WTC11 (cell line): ENCODE data around the gene CDC42EP2. TPM values are rescaled to one million over a fixed set of nuclear protein-coding genes. Genes with fewer than 3 reads are reported as not detected.

Source experiments
- ATAC-seq: fragments of 200-7000 bp; cut with Tn5 transposase; 2 replicates; pipeline ENCODE4 v1.10.0; 2021; ENCODE audit warnings: mild to moderate bottlenecking, moderate library complexity
- CTCF ChIA-PET: fragments of 300-600 bp; sonication (Branson Sonifier 250); formaldehyde crosslinking; loops from one replicate; lab custom pipeline; 2021; ENCODE audit warnings: antibody characterized with exemption; lab: Charles Lee
- POLR2A ChIA-PET: fragments of 350-600 bp; sonication (Branson Sonifier 250); formaldehyde crosslinking; loops from one replicate; lab custom pipeline; 2021; ENCODE audit warnings: antibody characterized with exemption; lab: Charles Lee
- DNase-seq: peaks from one replicate; pipeline ENCODE4 v3.0.0; 2021; ENCODE audit warnings: low spot score
- H3K27ac Mint-ChIP-seq: 2 replicates; pipeline ENCODE4 v1.8.0; 2021; ENCODE audit warnings: mixed read lengths
- H3K27me3 Mint-ChIP-seq: 2 replicates; pipeline ENCODE4 v1.8.0; 2021; ENCODE audit warnings: low read depth, mild to moderate bottlenecking, moderate library complexity, mixed read lengths
- H3K36me3 Mint-ChIP-seq: 2 replicates; pipeline ENCODE4 v1.8.0; 2021; ENCODE audit warnings: mixed read lengths
- H3K4me1 Mint-ChIP-seq: 2 replicates; pipeline ENCODE4 v1.8.0; 2022; ENCODE audit warnings: mixed read lengths
- H3K4me3 Mint-ChIP-seq: 2 replicates; pipeline ENCODE4 v1.8.0; 2021; ENCODE audit warnings: mild to moderate bottlenecking, moderate library complexity, mixed read lengths
- H3K9me3 Mint-ChIP-seq: 2 replicates; pipeline ENCODE4 v1.8.0; 2021; ENCODE audit warnings: mixed read lengths
- CBFB ChIP-seq: sonication (generic); formaldehyde crosslinking; IDR thresholded peaks from 2 replicates; pipeline ENCODE4 v1.8.1; 2022; ENCODE audit warnings: mild to moderate bottlenecking, low read depth, missing genetic modification reagents
- CREM ChIP-seq: sonication (generic); formaldehyde crosslinking; IDR thresholded peaks from 2 replicates; pipeline ENCODE4 v1.8.1; 2022; ENCODE audit warnings: mild to moderate bottlenecking, missing genetic modification reagents, moderate library complexity
- CTCF ChIP-seq: fragments of 200-600 bp; IDR thresholded peaks from 2 replicates; pipeline ENCODE4 v1.8.0; 2022; ENCODE audit warnings: antibody characterized with exemption
- FOXK1 ChIP-seq: sonication (generic); formaldehyde crosslinking; IDR thresholded peaks from 2 replicates; pipeline ENCODE4 v1.8.0; 2022; ENCODE audit warnings: mild to moderate bottlenecking, moderate library complexity, missing genetic modification reagents
- GABPB1 ChIP-seq: sonication (generic); formaldehyde crosslinking; IDR thresholded peaks from 2 replicates; pipeline ENCODE4 v1.8.1; 2023; ENCODE audit warnings: mild to moderate bottlenecking, missing genetic modification reagents
- GTF2I ChIP-seq: fragments of 250-450 bp; sonication (Bioruptor Pico); conservative IDR thresholded peaks from 2 replicates; pipeline ENCODE4 v1.4.0; 2021; ENCODE audit warnings: mild to moderate bottlenecking
- NFATC4 ChIP-seq: fragments of 250-450 bp; sonication (Bioruptor Pico); IDR thresholded peaks from 2 replicates; pipeline ENCODE4 v1.9.0; 2021; ENCODE audit warnings: mild to moderate bottlenecking
- NR1H2 ChIP-seq: sonication (generic); formaldehyde crosslinking; IDR thresholded peaks from 2 replicates; pipeline ENCODE4 v1.9.0; 2021; ENCODE audit warnings: mild to moderate bottlenecking, moderate library complexity, missing genetic modification reagents
- PREB ChIP-seq: sonication (generic); formaldehyde crosslinking; IDR thresholded peaks from 2 replicates; pipeline ENCODE4 v1.8.1; 2022; ENCODE audit warnings: mild to moderate bottlenecking, missing genetic modification reagents, moderate library complexity, borderline replicate concordance
- RELA ChIP-seq: sonication (generic); formaldehyde crosslinking; IDR thresholded peaks from 2 replicates; pipeline ENCODE4 v1.8.1; 2022; ENCODE audit warnings: missing genetic modification reagents, mild to moderate bottlenecking, borderline replicate concordance
- ZBTB21 ChIP-seq: sonication (generic); formaldehyde crosslinking; IDR thresholded peaks from 2 replicates; pipeline ENCODE4 v1.8.1; 2023; ENCODE audit warnings: mild to moderate bottlenecking, missing genetic modification reagents, borderline replicate concordance
- ZNF425 ChIP-seq: fragments of 250-450 bp; sonication (Bioruptor Pico); conservative IDR thresholded peaks from 2 replicates; pipeline ENCODE4 v1.9.0; 2021; ENCODE audit warnings: mild to moderate bottlenecking
- total RNA-seq: library from RNA; stranded (reverse); gene quantifications from 3 replicates; pipeline ENCODE4 v1.2.3, GENCODE V29; 2021
- TF ChIP-seq, protein P1 (sequence below): sonication (generic); formaldehyde crosslinking; IDR thresholded peaks from 2 replicates; pipeline ENCODE4 v1.8.0; 2022; ENCODE audit warnings: missing genetic modification reagents
- TF ChIP-seq, protein P2 (sequence below): sonication (generic); formaldehyde crosslinking; conservative IDR thresholded peaks from 2 replicates; pipeline ENCODE4 v1.8.1; 2022; ENCODE audit warnings: mild to moderate bottlenecking, missing genetic modification reagents
- TF ChIP-seq, protein P3 (sequence below): sonication (generic); formaldehyde crosslinking; IDR thresholded peaks from 2 replicates; pipeline ENCODE4 v1.8.1; 2023; ENCODE audit warnings: mild to moderate bottlenecking, missing genetic modification reagents

Gene CDC42EP2
- total RNA-seq, 1 experiment from 2014 or later, result 11.0 TPM

- TF ChIP-seq, protein P1, sequence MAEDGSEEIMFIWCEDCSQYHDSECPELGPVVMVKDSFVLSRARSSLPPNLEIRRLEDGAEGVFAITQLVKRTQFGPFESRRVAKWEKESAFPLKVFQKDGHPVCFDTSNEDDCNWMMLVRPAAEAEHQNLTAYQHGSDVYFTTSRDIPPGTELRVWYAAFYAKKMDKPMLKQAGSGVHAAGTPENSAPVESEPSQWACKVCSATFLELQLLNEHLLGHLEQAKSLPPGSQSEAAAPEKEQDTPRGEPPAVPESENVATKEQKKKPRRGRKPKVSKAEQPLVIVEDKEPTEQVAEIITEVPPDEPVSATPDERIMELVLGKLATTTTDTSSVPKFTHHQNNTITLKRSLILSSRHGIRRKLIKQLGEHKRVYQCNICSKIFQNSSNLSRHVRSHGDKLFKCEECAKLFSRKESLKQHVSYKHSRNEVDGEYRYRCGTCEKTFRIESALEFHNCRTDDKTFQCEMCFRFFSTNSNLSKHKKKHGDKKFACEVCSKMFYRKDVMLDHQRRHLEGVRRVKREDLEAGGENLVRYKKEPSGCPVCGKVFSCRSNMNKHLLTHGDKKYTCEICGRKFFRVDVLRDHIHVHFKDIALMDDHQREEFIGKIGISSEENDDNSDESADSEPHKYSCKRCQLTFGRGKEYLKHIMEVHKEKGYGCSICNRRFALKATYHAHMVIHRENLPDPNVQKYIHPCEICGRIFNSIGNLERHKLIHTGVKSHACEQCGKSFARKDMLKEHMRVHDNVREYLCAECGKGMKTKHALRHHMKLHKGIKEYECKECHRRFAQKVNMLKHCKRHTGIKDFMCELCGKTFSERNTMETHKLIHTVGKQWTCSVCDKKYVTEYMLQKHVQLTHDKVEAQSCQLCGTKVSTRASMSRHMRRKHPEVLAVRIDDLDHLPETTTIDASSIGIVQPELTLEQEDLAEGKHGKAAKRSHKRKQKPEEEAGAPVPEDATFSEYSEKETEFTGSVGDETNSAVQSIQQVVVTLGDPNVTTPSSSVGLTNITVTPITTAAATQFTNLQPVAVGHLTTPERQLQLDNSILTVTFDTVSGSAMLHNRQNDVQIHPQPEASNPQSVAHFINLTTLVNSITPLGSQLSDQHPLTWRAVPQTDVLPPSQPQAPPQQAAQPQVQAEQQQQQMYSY (CRISPR knock-in tag), result peak; percentile 46; the same call in 1 of the 2 replicates
- TF ChIP-seq, protein P2, sequence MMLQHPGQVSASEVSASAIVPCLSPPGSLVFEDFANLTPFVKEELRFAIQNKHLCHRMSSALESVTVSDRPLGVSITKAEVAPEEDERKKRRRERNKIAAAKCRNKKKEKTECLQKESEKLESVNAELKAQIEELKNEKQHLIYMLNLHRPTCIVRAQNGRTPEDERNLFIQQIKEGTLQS, result no peak
- no peak for TF ChIP-seq PREB (CRISPR knock-in tag)
- 0 out of 2 replicates have a peak, but pooled peaks have one; percentile 38 for TF ChIP-seq CBFB
- no peak for TF ChIP-seq CREM
- no peak for TF ChIP-seq NR1H2 (CRISPR knock-in tag)
- TF ChIP-seq ZNF425 (CRISPR knock-in tag), result no peak
- peak; percentile 52; the same call in 1 of the 2 replicates for TF ChIP-seq FOXK1 (CRISPR knock-in tag)
- TF ChIP-seq RELA, result no peak
- peak; percentile 94 for TF ChIP-seq CTCF
- peak; percentile 38; the same call in 1 of the 2 replicates for TF ChIP-seq GABPB1 (CRISPR knock-in tag)
- TF ChIP-seq, protein P3, sequence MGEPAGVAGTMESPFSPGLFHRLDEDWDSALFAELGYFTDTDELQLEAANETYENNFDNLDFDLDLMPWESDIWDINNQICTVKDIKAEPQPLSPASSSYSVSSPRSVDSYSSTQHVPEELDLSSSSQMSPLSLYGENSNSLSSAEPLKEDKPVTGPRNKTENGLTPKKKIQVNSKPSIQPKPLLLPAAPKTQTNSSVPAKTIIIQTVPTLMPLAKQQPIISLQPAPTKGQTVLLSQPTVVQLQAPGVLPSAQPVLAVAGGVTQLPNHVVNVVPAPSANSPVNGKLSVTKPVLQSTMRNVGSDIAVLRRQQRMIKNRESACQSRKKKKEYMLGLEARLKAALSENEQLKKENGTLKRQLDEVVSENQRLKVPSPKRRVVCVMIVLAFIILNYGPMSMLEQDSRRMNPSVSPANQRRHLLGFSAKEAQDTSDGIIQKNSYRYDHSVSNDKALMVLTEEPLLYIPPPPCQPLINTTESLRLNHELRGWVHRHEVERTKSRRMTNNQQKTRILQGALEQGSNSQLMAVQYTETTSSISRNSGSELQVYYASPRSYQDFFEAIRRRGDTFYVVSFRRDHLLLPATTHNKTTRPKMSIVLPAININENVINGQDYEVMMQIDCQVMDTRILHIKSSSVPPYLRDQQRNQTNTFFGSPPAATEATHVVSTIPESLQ, result no peak
Measured at GRCh38 chr11:65315204-65315865, 669 bp downstream of the CDC42EP2 start (continued).

DNA sequence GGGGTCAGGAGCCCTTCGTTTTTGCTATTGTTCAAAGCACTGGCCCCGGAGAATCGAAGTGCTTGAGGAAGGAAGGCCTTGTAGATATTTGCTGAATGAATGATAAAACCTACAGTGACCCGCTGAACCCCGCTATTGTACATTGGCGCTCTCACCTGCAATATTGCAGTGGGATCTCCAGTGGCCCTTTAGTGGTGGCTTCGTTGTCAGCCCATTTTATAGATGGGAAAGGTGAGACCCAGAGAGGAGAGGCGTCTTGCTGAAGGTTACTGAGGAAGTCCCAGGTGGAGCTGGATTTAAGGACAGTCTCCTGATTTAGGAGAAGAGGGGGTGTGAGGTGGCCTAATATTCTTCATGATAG is 1.2 kb downstream of the CDC42EP2 start:
- Mint-ChIP-seq H3K4me3 (peak overlapping the region; percentile 71), H3K36me3 (peaks cover 5% of the 10 kb centered on the region; the same call in 1 of the 2 replicates), H3K9me3 (no peaks in the 10 kb centered on the region), H3K27me3 (peaks cover 35% of the 10 kb centered on the region), H3K4me1 (peaks cover 37% of the 10 kb centered on the region), H3K27ac (0 out of 2 replicates have a peak overlapping the region, but pooled peaks have one; percentile 31)
- TF ChIP-seq ZNF425 (CRISPR knock-in tag), result no peak
- TF ChIP-seq GTF2I (CRISPR knock-in tag), result peak; percentile 70; the same call in 1 of the 2 replicates
- no peak for TF ChIP-seq NFATC4 (CRISPR knock-in tag)
- no peak for TF ChIP-seq ZBTB21 (CRISPR knock-in tag)
- ChIA-PET POLR2A (interaction anchor here (1.0 to 2.9 kb wide), 10 partner anchors 8 to 192 kb away, joined by 3 to 13 read pairs (median 4); partner anchors contain the start of genes DPF2, MALAT1 and POLA2), CTCF (interaction anchor here (0.7 to 13.2 kb wide), 37 partner anchors 9 to 268 kb away, joined by 3 to 232 read pairs (median 7); partner anchors contain the start of genes CAPN1, DPF2, FAU and MRPL49)
- DNase-seq (no peak), ATAC-seq (no peak)
